Inflammatory macrophage treated with lipopolysaccharide for 4 hours (primary cell): ENCODE data around the gene OR5H2.
"Not testable (repeated sequence)": the region's sequence is repeated elsewhere in the genome, so short reads cannot be mapped to it uniquely, and the experiment has no call there.

Source experiments
- DNase-seq: peaks from one replicate; pipeline ENCODE4 v3.0.0-alpha.2; 2020

OR5H2 gene

DNA sequence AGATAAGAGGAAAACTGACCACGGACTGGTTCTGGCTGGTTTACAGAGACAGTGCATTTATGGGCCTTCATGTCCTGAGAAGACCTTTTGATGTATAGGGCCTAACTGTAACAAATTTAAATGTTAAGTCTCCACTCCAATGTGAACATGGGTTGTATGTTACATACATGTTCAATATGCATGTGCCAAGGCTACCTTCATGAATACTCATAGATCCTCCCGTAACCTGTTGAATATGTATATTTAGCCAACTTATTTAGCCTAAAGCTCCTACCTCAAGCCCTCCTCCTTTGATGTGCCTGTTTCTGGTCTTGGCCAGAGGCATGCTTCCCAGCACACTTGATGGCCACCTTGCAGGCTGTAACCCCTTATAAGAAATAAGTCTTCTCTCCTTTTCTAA lies at the start of gene OR5H2:
OR5H2 (plus strand) TSS at position 301 of the 400 bp plus-strand sequence. CDS start 398 bp downstream, outside the sequence.
- no peak for DNase-seq

- DNase-seq = peak; percentile 8
These were observed 48.8 kb upstream of the OR5H2 start for GRCh38 chr3:98233468-98233867.

DNA sequence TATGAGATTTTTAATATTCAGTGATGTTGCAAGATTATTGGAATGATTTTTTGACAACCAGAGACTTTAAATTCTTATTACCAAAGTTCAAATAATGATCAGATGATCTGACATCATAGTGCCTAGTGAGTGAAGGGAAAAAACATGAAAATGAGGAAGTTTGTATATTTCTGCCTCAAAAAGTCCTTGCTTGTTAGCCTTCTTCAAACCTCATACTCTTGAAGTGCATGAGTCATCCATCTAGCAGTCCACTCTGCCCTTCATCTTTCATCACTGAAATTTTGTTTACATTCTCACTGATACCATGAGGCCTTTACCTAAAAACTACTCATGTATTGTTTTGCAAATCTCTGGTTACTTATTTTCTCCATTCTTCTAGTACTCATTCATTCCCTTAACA lies 42.2 kb upstream of the OR5H2 start:
- peak; percentile 83 for DNase-seq

- DNase-seq = no peak
These were observed 40.1 kb upstream of the OR5H2 start for GRCh38 chr3:98242155-98242554.

DNA sequence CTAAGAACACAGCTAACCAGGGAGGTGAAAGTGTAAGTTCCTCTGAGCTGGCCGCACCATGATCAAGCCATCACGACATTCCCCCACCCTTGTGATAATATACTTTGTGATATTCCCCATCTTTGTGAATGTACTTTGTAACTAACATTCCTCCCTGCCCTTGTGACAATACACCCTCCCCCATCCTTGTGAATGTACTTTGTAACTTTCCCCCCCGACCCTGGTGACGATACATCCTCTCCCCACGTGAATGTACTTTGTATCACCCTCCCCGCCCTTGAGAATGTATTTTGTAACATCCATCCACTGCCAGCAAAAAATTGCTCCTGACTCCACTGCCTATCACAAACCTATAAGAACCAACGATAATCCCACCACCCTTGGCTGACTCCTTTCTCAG lies 38.5 kb upstream of the OR5H2 start:
- no peak for DNase-seq

DNA sequence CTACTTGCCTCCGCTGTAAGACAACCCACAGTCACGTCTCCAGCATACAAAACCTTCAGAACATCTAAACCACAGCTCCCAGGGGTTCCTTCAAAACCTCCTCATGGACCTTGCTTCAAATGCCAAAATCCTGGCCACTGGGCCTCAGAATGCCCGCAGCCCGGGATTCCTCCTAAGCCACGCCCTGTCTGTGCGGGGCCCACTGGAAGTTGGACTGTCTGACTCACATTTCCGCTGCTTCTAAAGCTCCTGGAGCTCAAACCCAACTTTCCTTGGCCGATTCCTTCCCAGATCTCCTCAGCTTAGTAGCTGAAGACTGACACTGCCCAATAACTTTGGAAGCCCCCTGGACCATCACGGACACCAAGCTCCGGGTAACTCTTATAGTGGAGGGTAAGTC lies 36.2 kb upstream of the OR5H2 start:
- DNase-seq = no peak

GRCh38 chr3:98256026-98256425 lies 26.3 kb upstream of the OR5H2 start:
- not testable (repeated sequence) for DNase-seq

- peak; percentile 5 for DNase-seq
These were observed 22.6 kb upstream of the OR5H2 start for GRCh38 chr3:98259707-98260106.

DNA sequence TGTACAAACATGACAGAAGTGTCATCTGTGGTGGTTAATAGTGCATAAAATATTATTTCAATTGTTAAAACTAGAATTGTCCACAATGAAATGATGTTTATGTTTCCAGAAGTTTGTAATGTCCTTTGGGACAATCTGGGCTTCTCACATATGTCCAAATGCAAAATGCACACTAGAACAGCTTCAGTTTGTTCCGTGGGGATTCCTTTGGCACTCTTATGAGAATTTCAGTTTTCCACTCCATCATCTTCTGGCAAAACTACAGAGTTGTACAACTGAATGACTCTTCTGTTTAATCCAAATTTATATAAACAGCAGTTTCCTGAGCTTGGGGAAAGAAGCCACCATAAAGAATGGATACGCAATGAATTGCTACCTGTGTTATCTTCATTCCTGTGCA lies 20.3 kb upstream of the OR5H2 start:
- no peak for DNase-seq

- DNase-seq = no peak
These were observed 18.4 kb upstream of the OR5H2 start, which contains the start of gene OR5H6 for GRCh38 chr3:98263944-98264343. Gene OR5H6, plus strand, starts transcription at chr3:98264244. Its CDS starts 89 bp downstream, at chr3:98264333.

GRCh38 chr3:98269846-98270245 lies 12.5 kb upstream of the OR5H2 start:
- DNase-seq = no peak

- DNase-seq = no peak
These were observed 10.2 kb upstream of the OR5H2 start for GRCh38 chr3:98272126-98272525.

GRCh38 chr3:98274914-98275313 lies 7.4 kb upstream of the OR5H2 start:
- no peak for DNase-seq

GRCh38 chr3:98290916-98291315 lies 8.6 kb downstream of the OR5H2 start:
- no peak for DNase-seq

GRCh38 chr3:98291332-98291957 lies 9.1 kb downstream of the OR5H2 start:
- no peak for DNase-seq

DNA sequence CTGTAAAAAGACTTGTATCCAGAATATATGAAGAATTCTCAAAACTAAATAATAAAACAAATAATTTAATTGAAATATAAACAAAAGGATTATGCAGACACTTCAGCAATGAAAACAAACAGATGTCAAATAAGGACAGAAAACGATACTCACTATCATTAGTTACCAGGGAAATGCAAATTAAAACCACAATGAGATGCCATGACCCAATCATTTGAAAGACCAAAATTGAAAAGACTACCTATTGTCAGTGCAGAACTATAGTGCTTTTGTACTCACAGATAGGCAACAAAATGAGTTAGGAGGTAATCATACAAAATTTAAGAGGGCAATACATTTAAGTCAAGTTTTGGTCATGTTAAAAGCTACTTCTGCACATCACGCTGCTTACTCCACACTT lies 39.8 kb downstream of the OR5H2 start:
- no peak for DNase-seq

DNA sequence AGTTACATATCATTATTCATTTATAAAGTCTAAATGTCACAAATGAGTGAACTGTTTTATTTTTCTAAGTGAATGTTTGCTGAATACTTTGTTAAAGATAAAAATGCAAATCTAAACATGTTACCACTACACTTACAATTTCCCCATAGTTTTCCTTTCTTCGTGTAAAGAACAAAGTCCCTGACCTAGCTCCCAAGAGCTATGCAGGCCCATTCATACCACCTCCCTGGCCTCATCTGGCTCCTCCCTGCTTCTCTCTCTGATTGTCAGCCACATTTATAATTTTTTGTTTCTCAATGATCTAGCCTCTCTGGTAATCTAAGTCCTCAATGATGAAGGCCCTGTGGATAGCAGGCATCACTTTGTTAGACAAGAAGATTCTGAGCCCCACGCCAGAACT lies 40.4 kb downstream of the OR5H2 start:
- no peak for DNase-seq

- DNase-seq = no peak
These were observed 41.1 kb downstream of the OR5H2 start for GRCh38 chr3:98323425-98323824.

GRCh38 chr3:98325055-98325454 lies 42.8 kb downstream of the OR5H2 start:
- DNase-seq = no peak

DNA sequence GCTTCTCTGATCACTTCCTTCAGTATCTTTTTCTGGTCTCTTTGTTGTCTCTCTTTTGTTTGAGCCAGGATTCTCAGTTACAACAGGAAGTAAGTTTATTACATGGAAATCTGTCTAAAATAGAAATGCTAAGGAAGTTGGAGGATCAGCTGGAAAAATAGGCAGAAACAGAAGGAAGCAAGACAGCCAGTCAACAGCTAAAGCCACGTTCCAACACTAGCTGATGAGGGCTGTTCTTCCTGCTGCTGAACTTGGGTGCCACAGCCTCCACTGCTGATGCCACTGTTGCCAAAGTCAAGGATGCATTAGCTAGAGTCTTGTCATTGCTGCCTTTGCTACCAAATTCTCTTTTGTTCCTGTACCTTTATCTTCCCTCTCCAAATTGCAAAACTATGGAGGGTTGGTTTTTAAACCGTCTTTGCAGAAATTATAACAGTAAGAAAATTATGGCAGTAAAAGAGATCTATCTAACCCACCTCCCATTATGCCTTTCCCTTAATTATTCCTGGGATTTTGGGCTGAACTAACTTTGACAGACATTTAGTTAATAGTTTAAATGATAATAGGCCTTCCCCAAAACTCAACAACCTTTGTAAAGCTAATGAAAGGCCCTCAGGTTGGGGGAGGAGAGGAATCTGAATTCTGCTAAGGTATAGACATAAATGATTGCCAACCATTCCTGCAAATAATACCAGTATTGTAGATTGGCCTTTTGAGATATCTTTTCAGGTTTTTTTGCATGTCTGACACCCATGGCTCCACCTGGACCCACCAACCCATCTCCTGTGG lies 44.0 kb downstream of the OR5H2 start:
- DNase-seq = no peak

DNA sequence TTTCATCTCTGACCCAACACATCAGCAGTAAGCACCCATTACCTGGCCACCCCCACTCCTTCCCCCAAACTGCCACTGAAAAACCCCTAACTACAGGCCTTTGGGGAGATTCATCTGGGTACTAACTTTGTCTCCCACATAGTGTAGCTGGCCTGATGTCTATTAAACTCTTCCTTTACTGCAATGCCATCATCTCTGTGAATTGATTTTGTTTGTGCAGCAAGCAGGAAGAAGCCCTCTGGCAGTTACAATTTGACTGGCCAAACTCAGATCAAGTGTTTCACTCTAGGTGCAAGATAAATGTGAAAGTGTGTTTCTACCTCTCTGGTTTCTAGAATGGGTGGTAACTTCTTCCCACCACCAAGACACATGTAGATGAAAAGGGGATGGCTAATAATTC lies 44.6 kb downstream of the OR5H2 start:
- no peak for DNase-seq

GRCh38 chr3:98328933-98329332 lies 46.6 kb downstream of the OR5H2 start:
- DNase-seq = no peak

- peak; percentile 53 for DNase-seq
These were observed 47.3 kb downstream of the OR5H2 start for GRCh38 chr3:98329392-98330124.

DNA sequence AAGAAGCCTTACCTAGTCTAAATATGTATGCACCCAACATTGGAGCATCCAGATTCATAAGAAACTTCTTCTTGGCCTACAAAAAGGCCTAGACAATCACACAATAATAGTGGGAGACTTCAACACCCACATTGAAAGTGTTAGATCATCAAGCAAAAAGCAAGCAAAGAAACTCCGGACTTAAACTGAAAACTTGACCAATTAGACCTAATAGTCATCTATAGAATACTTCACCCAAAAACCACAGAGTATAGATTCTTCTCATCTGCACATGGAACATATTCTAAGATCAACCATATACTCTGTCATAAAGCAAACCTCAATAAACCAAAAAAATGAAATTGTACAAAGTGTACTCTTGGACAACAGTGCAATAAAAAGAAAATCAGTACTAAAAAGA lies 49.0 kb downstream of the OR5H2 start:
- no peak for DNase-seq
